ENCODE measurements around the gene PLOD1.
"Not testable (repeated sequence)": the region's sequence is repeated elsewhere in the genome, so short reads cannot be mapped to it uniquely, and the experiment has no call there.

PLOD1 gene

GRCh38 chr1:11931845-11932244, 2.7 kb upstream of the PLOD1 start:
- H3K9me3 Mint-ChIP-seq = no peaks in the 10 kb centered on the region
- no peak overlapping the region for H3K27ac Mint-ChIP-seq (ENCODE audit: low read depth)
- no peak for ATAC-seq (replicated peaks; ENCODE audit: extremely low read depth, poor library complexity, severe bottlenecking)

GRCh38 chr1:11935057-11935412, 518 bp downstream of the PLOD1 start:
- peak overlapping the region; percentile 67 for H3K4me3 Mint-ChIP-seq
- no peak for ATAC-seq (replicated peaks; ENCODE audit: extremely low read depth, poor library complexity, severe bottlenecking)
- H3K36me3 Mint-ChIP-seq (ENCODE audit: insufficient read depth) = peaks cover 3% of the 10 kb centered on the region
- no peaks in the 10 kb centered on the region for H3K4me1 Mint-ChIP-seq
- no peaks in the 10 kb centered on the region for H3K27me3 Mint-ChIP-seq
- H3K27ac Mint-ChIP-seq (ENCODE audit: low read depth) = no peak overlapping the region
- DNase-seq (ENCODE audit: low spot score in 2 of 2) = no peak
- H3K9me3 Mint-ChIP-seq = no peaks in the 10 kb centered on the region

More at GRCh38 chr1:11931845-11932244, 2.7 kb upstream of the PLOD1 start:
- Mint-ChIP-seq H3K36me3 (ENCODE audit: insufficient read depth) (peaks cover under 1% of the 10 kb centered on the region), H3K27me3 (no peaks in the 10 kb centered on the region), H3K4me3 (no peak overlapping the region), H3K4me1 (no peaks in the 10 kb centered on the region)
- no peak for DNase-seq (ENCODE audit: low spot score in 2 of 2)

GRCh38 chr1:11935733-11936132, 1.2 kb downstream of the PLOD1 start:
- not testable (repeated sequence) for H3K4me1 Mint-ChIP-seq; DNase-seq (ENCODE audit: low spot score in 2 of 2); H3K27ac Mint-ChIP-seq (ENCODE audit: low read depth); H3K36me3 Mint-ChIP-seq (ENCODE audit: insufficient read depth); ATAC-seq (replicated peaks; ENCODE audit: extremely low read depth, poor library complexity, severe bottlenecking); H3K4me3 Mint-ChIP-seq; H3K27me3 Mint-ChIP-seq; H3K9me3 Mint-ChIP-seq

- Mint-ChIP-seq H3K9me3 (no peaks in the 10 kb centered on the region), H3K4me1 (no peaks in the 10 kb centered on the region), H3K27ac (ENCODE audit: low read depth) (no peak overlapping the region), H3K27me3 (no peaks in the 10 kb centered on the region), H3K4me3 (no peak overlapping the region), H3K36me3 (ENCODE audit: insufficient read depth) (peaks cover 3% of the 10 kb centered on the region)
- DNase-seq (ENCODE audit: low spot score in 2 of 2) = no peak
- no peak for ATAC-seq (replicated peaks; ENCODE audit: extremely low read depth, poor library complexity, severe bottlenecking)
These were observed 4.4 kb downstream of the PLOD1 start for GRCh38 chr1:11938722-11939526.

DNA sequence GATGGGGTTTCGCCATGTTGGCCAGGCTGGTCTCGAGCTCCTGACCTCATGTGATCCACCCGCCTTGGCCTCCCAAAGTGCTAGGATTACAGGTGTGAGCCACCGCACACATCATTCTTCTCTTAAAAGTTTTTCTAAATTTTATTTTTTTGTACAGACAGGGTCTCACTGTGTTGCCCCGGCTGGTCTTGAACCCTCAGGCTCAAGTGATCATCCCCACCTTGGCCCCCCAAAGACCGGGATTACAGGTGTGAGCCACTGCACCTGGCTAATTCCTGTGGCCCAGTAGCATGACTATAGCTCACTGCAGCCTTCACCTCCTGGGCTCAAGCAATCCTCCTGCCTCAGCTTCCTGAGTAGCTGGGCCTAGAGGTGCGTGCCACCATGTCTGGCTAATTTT, 5.3 kb downstream of the PLOD1 start:
- not testable (repeated sequence) for H3K9me3 Mint-ChIP-seq; DNase-seq (ENCODE audit: low spot score in 2 of 2); H3K27ac Mint-ChIP-seq (ENCODE audit: low read depth); H3K36me3 Mint-ChIP-seq (ENCODE audit: insufficient read depth); H3K4me1 Mint-ChIP-seq; H3K27me3 Mint-ChIP-seq; ATAC-seq (replicated peaks; ENCODE audit: extremely low read depth, poor library complexity, severe bottlenecking); H3K4me3 Mint-ChIP-seq

DNA sequence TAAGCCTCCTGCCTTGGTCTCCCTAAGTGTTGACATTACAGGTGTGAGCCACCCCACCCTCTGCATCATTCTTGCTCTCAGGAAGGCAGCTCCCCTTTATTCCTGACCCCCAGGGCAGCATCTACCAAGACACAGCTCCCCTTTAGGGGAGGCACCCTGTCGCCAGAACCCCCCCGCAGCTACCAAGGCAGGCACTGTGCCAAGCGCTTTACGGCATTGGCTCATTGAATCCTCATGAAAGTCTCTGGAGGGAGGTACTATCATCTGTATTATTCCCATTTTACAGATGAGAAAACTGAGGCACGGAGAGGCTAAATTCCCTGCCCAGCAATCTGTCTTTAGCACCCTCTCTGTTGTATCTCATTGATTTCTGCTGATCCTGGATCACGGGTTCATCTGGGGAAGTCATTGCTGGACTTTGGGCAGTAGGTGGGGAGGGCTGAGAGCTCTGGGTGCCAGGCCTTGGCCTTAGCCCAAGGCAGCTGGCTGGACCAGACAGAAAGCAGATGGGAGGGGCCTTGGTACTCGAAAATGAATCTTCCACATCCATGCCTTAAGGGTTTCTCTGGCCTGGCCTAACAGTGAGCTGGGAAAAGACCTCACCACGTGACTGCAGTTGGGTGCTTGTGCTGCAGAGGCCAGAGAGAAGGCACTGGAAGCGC, 5.9 kb downstream of the PLOD1 start:
- no peaks in the 10 kb centered on the region for H3K27me3 Mint-ChIP-seq
- DNase-seq (ENCODE audit: low spot score in 2 of 2) (no peak), ATAC-seq (replicated peaks; ENCODE audit: extremely low read depth, poor library complexity, severe bottlenecking) (no peak)
- H3K36me3 Mint-ChIP-seq (ENCODE audit: insufficient read depth) = peaks cover 3% of the 10 kb centered on the region
- no peaks in the 10 kb centered on the region for H3K4me1 Mint-ChIP-seq
- H3K4me3 Mint-ChIP-seq = no peak overlapping the region
- H3K27ac Mint-ChIP-seq (ENCODE audit: low read depth) = no peak overlapping the region
- no peaks in the 10 kb centered on the region for H3K9me3 Mint-ChIP-seq

- Mint-ChIP-seq H3K36me3 (ENCODE audit: insufficient read depth) (peaks cover 1% of the 10 kb centered on the region), H3K4me1 (no peaks in the 10 kb centered on the region), H3K27me3 (no peaks in the 10 kb centered on the region), H3K9me3 (no peaks in the 10 kb centered on the region), H3K27ac (ENCODE audit: low read depth) (no peak overlapping the region), H3K4me3 (no peak overlapping the region)
- DNase-seq (ENCODE audit: low spot score in 2 of 2) = no peak
- ATAC-seq (replicated peaks; ENCODE audit: extremely low read depth, poor library complexity, severe bottlenecking) = no peak
These were observed 7.8 kb downstream of the PLOD1 start for GRCh38 chr1:11942280-11942679.

DNA sequence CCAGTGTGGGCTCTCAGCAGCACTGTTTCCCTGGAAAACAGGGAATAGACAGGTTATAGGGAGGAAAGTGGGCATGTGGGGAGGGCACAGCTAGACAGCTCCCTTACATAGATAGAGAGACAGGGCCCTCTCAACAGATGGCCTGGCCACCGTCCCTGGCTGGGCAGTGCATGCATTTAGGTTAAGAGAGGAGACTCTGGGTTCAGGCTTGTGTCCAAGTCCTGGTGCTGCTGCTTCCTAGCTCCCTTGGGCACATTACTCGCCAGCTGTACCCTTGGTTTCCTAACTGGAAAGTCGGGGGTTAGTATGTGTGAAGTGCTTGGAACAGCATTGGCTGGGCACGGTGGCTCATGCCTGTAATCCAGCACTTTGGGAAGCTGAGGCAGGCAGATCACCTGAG, 9.1 kb downstream of the PLOD1 start:
- Mint-ChIP-seq H3K9me3 (no peaks in the 10 kb centered on the region), H3K36me3 (ENCODE audit: insufficient read depth) (no peaks in the 10 kb centered on the region), H3K4me1 (no peaks in the 10 kb centered on the region), H3K4me3 (no peak overlapping the region), H3K27me3 (no peaks in the 10 kb centered on the region), H3K27ac (ENCODE audit: low read depth) (no peak overlapping the region)
- no peak for ATAC-seq (replicated peaks; ENCODE audit: extremely low read depth, poor library complexity, severe bottlenecking)
- DNase-seq (ENCODE audit: low spot score in 2 of 2) = no peak

DNA sequence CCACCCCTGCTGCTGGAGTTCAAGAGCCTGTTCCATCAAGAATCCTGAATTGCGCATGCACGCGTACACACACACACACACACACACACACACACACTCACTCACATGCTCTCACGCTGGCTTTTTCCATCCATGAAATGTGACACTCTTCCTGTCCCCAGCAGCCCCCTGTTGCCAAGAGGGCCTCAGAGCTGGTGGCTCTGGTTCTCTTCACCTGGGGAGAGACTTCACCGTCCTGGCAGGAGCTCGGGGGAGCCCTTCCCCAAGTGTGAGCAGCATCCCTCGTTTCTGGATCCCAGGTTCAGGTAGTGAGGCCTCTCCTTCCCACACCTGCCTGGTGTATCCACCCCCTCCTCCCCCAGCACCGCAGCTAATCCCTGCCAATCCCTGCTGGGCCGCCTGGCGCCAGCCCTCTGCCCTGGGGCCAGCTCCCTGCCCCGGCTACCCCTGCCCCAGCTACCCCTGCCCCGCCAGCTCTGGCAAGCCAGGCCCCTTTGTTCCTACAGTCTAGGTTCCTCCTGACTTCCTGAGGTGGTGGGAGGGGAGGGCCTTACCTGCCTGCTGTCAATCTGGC, 9.9 kb downstream of the PLOD1 start:
- no peaks in the 10 kb centered on the region for H3K4me1 Mint-ChIP-seq
- ATAC-seq (replicated peaks; ENCODE audit: extremely low read depth, poor library complexity, severe bottlenecking) (no peak), DNase-seq (ENCODE audit: low spot score in 2 of 2) (no peak)
- no peak overlapping the region for H3K27ac Mint-ChIP-seq (ENCODE audit: low read depth)
- peaks cover 4% of the 10 kb centered on the region for H3K36me3 Mint-ChIP-seq (ENCODE audit: insufficient read depth)
- H3K27me3 Mint-ChIP-seq = no peaks in the 10 kb centered on the region
- H3K9me3 Mint-ChIP-seq = no peaks in the 10 kb centered on the region
- no peak overlapping the region for H3K4me3 Mint-ChIP-seq

- Mint-ChIP-seq H3K4me1 (no peaks in the 10 kb centered on the region), H3K27me3 (no peaks in the 10 kb centered on the region), H3K36me3 (ENCODE audit: insufficient read depth) (peaks cover 4% of the 10 kb centered on the region), H3K9me3 (no peaks in the 10 kb centered on the region), H3K4me3 (no peak overlapping the region), H3K27ac (ENCODE audit: low read depth) (no peak overlapping the region)
- no peak for ATAC-seq (replicated peaks; ENCODE audit: extremely low read depth, poor library complexity, severe bottlenecking)
- no peak for DNase-seq (ENCODE audit: low spot score in 2 of 2)
These were observed 12.1 kb downstream of the PLOD1 start for GRCh38 chr1:11946647-11947046.

GRCh38 chr1:11948822-11949458, 14.4 kb downstream of the PLOD1 start:
- Mint-ChIP-seq H3K27me3 (no peaks in the 10 kb centered on the region), H3K27ac (ENCODE audit: low read depth) (no peak overlapping the region), H3K4me3 (no peak overlapping the region), H3K4me1 (no peaks in the 10 kb centered on the region), H3K36me3 (ENCODE audit: insufficient read depth) (peaks cover 4% of the 10 kb centered on the region), H3K9me3 (no peaks in the 10 kb centered on the region)
- DNase-seq (ENCODE audit: low spot score in 2 of 2) (no peak), ATAC-seq (replicated peaks; ENCODE audit: extremely low read depth, poor library complexity, severe bottlenecking) (no peak)

- no peak overlapping the region for H3K27ac Mint-ChIP-seq (ENCODE audit: low read depth)
- ATAC-seq (replicated peaks; ENCODE audit: extremely low read depth, poor library complexity, severe bottlenecking) = no peak
These were observed 17.4 kb downstream of the PLOD1 start for GRCh38 chr1:11951901-11952300.

More at GRCh38 chr1:11951901-11952300, 17.4 kb downstream of the PLOD1 start:
- Mint-ChIP-seq H3K9me3 (no peaks in the 10 kb centered on the region), H3K36me3 (ENCODE audit: insufficient read depth) (peaks cover 4% of the 10 kb centered on the region), H3K4me1 (no peaks in the 10 kb centered on the region), H3K4me3 (no peak overlapping the region), H3K27me3 (no peaks in the 10 kb centered on the region)
- DNase-seq (ENCODE audit: low spot score in 2 of 2) = no peak
